Kidney (tissue), 14 donors: ENCODE data around the gene DOK6. TPM values are rescaled to one million over a fixed set of nuclear protein-coding genes. Genes with fewer than 3 reads are reported as not detected.

ENCODE experiments used
- DNase-seq, 5 donors: peaks; one replicate each; pipeline ENCODE4 v3.0.0-alpha.2; 2013 to 2020
- FAIRE-seq: peaks from 2 replicates; lab custom pipeline; 2012; peaks lifted over from hg19 to GRCh38; lab: Jason Lieb, UNC
- H3K27ac ChIP-seq, 2 donors: one replicate each; pipeline ENCODE4 v1.7.0; 2013; ENCODE audit warnings: low read depth in 2 of 2, low read length in 2 of 2, inconsistent platforms in 1 of 2
- H3K27me3 ChIP-seq: one replicate; pipeline ENCODE4 v1.7.1; 2013; ENCODE audit warnings: low read length, inconsistent platforms; ENCODE audit not compliant: control insufficient read depth, insufficient read depth
- H3K36me3 ChIP-seq, 3 donors: one replicate each; pipeline versions ENCODE4 v1.7.0 to v1.7.1; 2013; ENCODE audit warnings: low read length in 3 of 3, control low read depth in 1 of 3, inconsistent platforms in 1 of 3; ENCODE audit not compliant: insufficient read depth in 3 of 3, control insufficient read depth in 2 of 3
- H3K4me1 ChIP-seq, 3 donors: one replicate each; pipeline versions ENCODE4 v1.7.0 to v1.7.1; 2013; ENCODE audit warnings: low read length in 3 of 3, inconsistent platforms in 1 of 3, low read depth in 1 of 3; ENCODE audit not compliant: control insufficient read depth in 2 of 3, insufficient read depth in 2 of 3
- H3K4me3 ChIP-seq, 3 donors: one replicate each; pipeline versions ENCODE4 v1.7.0 to v1.8.1; 2013; ENCODE audit warnings: low read length in 3 of 3, control low read depth in 1 of 3, inconsistent platforms in 1 of 3
- H3K9ac ChIP-seq, 3 donors: one replicate each; pipeline versions ENCODE4 v1.7.0 to v1.7.1; 2013; ENCODE audit warnings: low read length in 3 of 3, control low read depth in 1 of 3, inconsistent platforms in 1 of 3
- H3K9me3 ChIP-seq, 3 donors: one replicate each; pipeline versions ENCODE4 v1.7.0 to v1.7.1; 2013; ENCODE audit warnings: low read length in 3 of 3, control low read depth in 1 of 3, inconsistent platforms in 1 of 3; ENCODE audit not compliant: control insufficient read depth in 2 of 3, insufficient read depth in 1 of 3
- intact Hi-C: fragments of 100-400 bp; cut with DNase I; formaldehyde crosslinking; loops from one replicate; pipeline ENCODE4 v1.11.1; 2022
- polyA plus RNA-seq: library from polyadenylated mRNA; stranded (reverse); fragments of 350-450 nt; fragmentation: Illumina TruSeq; extraction: RNeasy Lipid Tissue Mini Kit (QIAGEN cat#74804); gene quantifications from one replicate; pipeline ENCODE4 v1.2.3, GENCODE V29; 2014; ENCODE audit warnings: low read depth, low replicate concordance; ENCODE audit not compliant: insufficient read depth
- total RNA-seq: library from RNA; stranded (reverse); fragmentation: NEBNext Ultra II Directional; extraction: Animal tissue kit (Norgen Biotek cat#: 25700); gene quantifications from one replicate; pipeline ENCODE4 v1.2.1, GENCODE V29; 2021
- TF ChIP-seq, protein P1 (sequence below): IDR thresholded peaks from 3 replicates; pipeline ENCODE4 v1.5.1; 2012; ENCODE audit warnings: mild to moderate bottlenecking, moderate library complexity, borderline replicate concordance; ENCODE audit not compliant: insufficient read depth; ENCODE audit errors: extremely low read depth
- donor health status: control.
- donor health status: control.
- donor health status: control.
- donor health status: control.
- donor health status: control.
- donor health status: DM: yes; HTN: yes; CAD: no.
- donor health status: Normal renal cell carcinoma (clear cell type).

DOK6 gene
- total and polyA plus RNA-seq, 2 donors from 2014 or later, result 3.8 to 4.6 TPM

DNA sequence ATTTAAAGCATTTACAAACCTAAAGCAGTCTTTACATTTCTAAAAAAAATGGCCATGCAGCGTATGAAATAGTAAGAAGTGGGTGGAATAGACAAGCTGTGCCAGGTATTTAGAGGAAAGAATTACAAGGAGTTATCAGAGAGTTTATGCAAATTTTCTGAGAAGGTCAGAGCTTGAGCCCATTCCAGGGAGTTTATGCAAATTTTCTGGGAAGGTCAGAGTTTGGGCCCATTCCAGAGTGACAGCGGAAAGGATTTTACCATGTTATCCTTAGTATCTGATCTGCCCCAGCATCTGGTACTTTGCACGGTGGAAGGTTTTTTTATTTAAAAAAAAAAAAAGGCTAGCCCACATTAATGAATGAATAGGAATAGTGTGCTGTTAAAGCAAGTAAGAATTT is 1.4 kb upstream of the DOK6 start:
- H3K27ac ChIP-seq, result no peak overlapping the region
- no peak overlapping the region for H3K9ac ChIP-seq
- intact Hi-C loops, result no loop called here
- TF ChIP-seq, protein P1, sequence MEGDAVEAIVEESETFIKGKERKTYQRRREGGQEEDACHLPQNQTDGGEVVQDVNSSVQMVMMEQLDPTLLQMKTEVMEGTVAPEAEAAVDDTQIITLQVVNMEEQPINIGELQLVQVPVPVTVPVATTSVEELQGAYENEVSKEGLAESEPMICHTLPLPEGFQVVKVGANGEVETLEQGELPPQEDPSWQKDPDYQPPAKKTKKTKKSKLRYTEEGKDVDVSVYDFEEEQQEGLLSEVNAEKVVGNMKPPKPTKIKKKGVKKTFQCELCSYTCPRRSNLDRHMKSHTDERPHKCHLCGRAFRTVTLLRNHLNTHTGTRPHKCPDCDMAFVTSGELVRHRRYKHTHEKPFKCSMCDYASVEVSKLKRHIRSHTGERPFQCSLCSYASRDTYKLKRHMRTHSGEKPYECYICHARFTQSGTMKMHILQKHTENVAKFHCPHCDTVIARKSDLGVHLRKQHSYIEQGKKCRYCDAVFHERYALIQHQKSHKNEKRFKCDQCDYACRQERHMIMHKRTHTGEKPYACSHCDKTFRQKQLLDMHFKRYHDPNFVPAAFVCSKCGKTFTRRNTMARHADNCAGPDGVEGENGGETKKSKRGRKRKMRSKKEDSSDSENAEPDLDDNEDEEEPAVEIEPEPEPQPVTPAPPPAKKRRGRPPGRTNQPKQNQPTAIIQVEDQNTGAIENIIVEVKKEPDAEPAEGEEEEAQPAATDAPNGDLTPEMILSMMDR, result no peak
- DNase-seq, result no peak
- no peaks in the 10 kb centered on the region for H3K27me3 ChIP-seq
- H3K4me3 ChIP-seq, result no peak overlapping the region
- no peak for FAIRE-seq
- H3K9me3 ChIP-seq, result no peaks in the 10 kb centered on the region
- peaks cover 0 to 5% (median 0%) of the 10 kb centered on the region in 3 donors for H3K4me1 ChIP-seq
- no peaks in the 10 kb centered on the region for H3K36me3 ChIP-seq

DNA sequence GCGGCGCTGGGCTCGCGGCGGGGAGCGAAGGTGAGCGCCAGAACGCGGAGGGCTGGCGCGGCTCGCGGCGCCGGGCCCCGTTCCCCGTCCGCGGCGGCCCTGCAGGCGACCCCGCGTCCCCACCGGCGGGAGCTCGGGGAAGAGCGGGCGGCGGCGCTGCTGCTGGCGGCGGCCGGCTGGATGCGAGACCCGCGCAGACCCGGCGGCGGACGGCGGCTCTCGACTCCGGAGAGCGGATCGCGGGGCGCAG is 213 bp downstream of the DOK6 start:
- Histone ChIP-seq H3K27ac (peak overlapping the region; percentile 21 to 57), H3K9me3 (no peaks in the 10 kb centered on the region), H3K4me1 (peaks cover 0 to 5% (median 0%) of the 10 kb centered on the region in 3 donors), H3K27me3 (no peaks in the 10 kb centered on the region), H3K9ac (peak overlapping the region in 1 of 3 donors; percentile 71), H3K36me3 (no peaks in the 10 kb centered on the region), H3K4me3 (peak overlapping the region; percentile 34 to 87 (median 75))
- no peak for FAIRE-seq
- no peak for DNase-seq
- intact Hi-C loops, result no loop called here
- TF ChIP-seq, protein P1, result no peak

DNA sequence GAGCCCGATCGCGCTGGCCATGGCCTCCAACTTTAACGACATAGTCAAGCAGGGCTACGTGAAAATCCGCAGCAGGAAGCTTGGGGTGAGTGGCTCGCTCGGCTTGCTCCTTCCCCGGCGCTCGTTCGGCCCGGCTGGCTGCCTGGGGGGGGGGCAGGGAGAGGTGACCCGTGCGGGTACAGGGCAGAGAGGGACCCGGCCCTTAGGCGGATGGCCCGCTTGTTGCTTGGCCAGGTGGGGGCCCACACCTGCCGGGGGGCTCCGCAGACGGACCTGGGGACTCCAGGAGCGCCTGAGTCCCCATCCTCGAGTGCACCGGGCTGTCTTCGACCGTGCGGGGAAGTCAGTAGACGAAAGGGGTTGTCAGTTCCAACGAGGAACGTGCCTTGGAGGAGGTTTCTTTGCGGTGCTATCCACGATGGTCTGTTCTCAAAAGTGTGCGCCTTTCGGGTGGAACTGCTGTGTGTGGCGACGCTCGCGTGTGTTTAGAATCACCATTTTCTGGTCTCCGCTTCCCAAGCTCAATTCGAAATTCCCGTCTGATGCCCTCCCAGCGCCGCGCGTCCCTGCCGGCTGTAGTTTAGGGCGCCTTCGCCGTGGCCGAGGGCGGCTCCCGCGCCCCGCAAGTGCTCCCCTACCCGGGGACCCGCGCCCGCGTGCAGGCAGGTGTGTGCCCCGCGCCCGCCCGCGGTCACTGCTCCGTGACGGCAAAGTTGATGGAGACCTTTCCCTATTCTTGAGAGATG is 711 bp downstream of the DOK6 start:
- DNase-seq, result peak; percentile 56 to 78 (median 62)
- TF ChIP-seq, protein P1, result no peak
- H3K9ac ChIP-seq, result peak overlapping the region in 2 of 3 donors; percentile 30 to 71
- no peak for FAIRE-seq
- peak overlapping the region; percentile 75 to 88 (median 87) for H3K4me3 ChIP-seq
- intact Hi-C loops, result no loop called here
- no peaks in the 10 kb centered on the region for H3K27me3 ChIP-seq
- no peaks in the 10 kb centered on the region for H3K36me3 ChIP-seq
- H3K4me1 ChIP-seq, result peaks cover 0 to 5% (median 0%) of the 10 kb centered on the region in 3 donors
- no peaks in the 10 kb centered on the region for H3K9me3 ChIP-seq
- peak overlapping the region; percentile 21 to 57 for H3K27ac ChIP-seq
